Superior temporal gyrus (tissue), 1 donor: ENCODE data around the gene SGPP2.
A peak's percentile ranks its signal among the peaks of the same experiment; 100 is the strongest.

Experiments
- DNase-seq: peaks from one replicate; pipeline ENCODE4 v3.0.0-alpha.2; 2016; ENCODE audit errors: extremely low spot score

The SGPP2 gene

DNA sequence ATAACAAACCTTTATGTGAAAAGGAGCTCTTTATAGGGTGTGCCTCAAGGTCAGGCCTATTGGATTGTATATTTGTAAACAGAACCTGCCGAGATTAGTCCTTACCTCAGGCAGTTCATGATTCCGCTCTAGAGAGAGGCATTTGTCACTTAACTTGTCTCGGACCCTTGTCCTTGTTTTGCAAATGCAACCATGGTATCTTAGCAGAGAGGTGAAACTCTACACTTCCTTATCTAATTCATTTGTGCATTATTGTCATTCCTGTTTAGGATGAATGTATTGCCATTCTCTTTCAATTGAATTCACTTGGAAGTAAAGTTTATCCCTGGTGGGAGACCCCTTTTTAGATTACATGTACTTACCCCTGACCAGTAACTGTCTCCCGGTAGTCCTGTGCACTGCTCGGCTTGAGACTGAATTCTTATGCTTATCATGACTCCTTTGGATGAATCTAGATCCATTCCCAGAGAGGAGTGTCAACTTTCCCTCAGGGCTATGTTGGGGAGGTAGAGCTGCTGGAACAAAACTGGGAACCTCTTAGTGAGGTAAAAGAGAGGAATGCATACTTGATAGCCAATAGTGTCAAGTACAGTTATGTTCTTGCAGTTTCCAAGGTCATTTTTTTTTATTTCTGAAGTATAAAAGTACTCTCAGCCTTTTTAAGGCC lies 46.6 kb downstream of the SGPP2 start:
- DNase-seq, result no peak

DNA sequence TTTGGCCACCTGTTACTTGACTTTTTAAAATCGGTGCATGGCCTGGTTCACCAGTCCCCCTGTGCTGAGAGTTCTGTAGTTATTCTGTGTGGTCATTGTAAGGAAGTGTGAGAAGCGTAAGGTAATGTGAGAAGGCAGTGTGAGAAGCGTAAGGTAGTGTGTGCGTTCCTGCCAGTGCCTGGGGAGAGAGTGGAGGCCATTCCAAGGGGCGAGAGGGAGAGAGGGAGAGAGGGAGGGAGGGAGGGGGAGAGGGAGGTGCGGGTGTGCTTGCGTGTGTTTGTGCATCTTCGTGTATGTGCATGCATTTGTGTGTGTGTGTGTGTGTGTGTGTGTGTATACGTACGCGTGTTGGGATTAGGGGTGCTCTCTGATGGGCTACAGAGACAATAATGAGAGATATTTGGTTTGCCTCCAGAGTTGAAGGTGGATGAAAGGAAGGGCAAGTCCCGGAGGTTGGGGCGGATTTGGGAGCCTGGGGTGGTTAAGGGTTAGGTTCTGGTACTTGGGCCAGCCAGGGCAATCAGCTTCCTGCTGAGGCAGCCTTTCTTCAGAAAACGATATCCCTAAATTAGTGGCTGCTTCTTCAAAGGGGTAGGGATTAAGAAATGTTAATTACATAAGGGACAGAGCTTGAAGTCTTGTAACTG lies 53.7 kb downstream of the SGPP2 start:
- no peak for DNase-seq

DNA sequence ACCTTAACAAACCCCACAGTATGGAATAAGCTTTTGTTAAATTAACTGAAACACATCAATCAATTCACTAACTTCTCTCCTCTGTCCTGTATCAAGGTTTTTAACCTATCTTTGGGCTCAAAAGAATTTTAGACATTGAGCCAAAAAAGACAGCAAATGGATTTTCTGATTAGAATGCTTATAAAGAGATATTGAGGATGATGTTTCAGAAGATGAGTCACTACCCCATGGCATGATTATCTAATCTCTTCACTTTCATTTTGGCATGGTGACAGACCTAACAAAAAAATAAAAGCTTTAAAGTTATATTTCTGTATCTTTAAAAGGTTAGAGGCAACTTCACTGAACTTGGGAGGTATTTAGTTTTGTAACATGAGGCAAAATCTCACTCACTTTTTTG lies 55.5 kb downstream of the SGPP2 start:
- DNase-seq, result no peak

DNA sequence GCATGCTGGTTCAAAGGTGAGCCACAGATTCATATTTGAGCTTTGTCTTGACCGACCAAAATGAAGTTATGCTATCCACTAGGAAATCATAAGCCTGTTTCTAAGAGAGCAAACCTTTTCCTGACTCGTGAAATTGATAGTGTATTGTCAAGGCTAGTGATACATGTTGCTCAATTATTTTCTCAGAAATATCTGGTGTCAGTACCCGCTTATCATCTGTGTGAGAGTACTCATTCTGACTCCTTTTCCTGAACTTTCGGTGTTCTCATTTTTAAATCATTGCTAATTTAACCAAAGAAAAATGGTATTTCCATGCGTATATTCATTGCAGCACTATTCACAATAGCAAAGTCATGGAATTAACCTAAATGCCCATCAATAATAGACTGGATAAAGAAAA lies 56.2 kb downstream of the SGPP2 start:
- no peak for DNase-seq

DNA sequence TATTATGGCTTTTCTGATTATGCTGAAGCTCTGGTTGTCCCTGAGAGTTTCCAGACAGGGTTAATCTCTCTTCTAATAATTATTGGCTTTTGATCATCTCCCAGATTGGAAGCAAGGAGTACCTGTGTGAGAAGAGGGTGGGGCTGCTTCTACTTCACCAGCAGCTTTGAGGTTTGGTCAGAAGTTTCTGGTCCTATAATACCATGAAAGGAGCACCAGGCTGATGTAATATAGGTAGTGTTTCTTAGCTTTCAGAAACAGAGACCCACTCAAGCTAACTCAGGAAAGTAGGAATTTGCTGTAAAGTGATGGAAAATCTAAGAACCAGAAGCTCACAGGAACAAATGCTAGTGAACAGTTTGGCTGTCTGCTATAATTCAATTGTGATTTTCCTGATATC lies 57.6 kb downstream of the SGPP2 start:
- DNase-seq, result no peak

DNA sequence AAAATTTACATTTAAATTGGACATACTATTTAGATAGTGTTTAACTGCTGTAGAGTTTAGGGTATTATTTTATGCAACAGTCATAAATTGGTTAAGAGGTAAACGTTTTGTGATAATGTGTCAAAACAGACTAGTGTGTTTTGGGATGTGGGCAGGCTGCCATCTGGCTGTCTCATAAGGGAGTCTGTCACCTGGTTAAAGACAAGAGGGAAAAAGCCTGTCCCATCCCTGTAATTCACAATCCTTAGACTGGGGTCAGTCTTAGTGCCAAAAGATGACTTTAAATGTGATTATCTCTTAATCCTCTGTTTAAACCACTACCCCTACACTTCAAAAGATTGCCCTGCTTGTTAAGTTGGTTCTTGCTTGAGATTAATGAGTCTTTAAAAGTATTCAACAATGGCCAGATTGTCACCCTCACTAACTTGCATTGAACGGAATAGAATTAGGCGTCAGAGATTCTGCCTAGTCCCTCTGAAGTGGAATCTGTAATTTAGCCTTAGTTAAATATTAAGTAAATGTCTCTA lies 59.2 kb downstream of the SGPP2 start:
- no peak for DNase-seq

DNA sequence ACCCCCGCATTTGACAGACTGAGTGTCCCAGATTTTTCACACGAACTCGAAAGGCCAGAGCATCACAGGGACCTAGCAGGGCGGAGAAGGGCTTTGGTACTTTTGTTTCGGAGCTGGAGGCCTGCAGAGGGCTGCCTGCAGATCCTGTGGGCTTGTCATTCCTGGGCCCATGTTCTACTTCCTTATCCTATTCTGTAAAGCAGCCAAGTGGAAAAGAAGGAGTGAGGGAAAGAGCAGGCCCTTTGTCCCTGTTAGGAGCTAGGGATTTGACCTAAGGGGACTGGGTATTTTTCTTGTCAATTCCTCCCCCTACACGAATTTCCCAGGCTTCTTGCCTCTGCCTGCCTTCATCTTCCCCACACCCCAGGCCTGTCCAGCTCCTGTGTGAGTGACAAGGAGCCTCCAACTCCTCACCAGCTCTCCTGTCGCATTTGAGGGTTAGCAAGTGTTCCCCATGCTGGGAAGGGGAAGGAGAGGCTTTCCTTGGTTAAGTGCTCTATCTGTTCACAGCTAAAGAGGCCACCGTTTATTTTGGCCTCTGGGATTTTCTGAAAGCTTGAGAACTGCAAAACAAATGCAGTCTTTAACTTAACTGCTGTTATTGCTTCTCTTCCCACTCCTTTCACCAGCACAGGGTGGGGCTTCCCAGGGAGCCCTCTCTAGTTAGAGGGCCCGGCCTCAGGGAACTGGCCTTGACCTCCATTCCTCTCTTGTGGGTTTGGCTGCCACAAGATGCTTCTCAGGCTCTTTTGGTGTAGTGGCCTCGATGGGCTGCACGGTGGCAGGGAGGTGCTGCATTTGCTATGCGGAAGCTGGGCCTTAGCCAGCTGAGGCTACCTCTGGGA lies 61.2 kb downstream of the SGPP2 start:
- no peak for DNase-seq

DNA sequence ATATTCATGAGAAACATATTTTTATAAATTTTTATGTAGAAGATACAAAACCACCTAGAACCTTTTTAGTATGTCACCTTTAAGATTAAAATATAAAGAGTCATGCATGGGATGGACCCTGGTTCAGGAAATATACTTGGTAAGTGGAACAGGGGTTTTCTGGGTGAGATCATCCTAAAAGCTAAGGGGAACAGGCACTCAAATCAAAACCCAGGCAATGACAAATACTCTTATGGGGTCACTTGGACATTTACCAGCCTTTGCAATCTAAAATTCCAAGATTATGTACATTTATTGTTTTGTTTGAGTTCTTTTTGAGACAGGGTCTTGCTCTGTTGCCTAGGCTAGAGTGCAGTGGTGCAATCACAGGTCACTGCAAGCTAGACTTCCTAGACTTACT lies 65.8 kb downstream of the SGPP2 start:
- no peak for DNase-seq

DNA sequence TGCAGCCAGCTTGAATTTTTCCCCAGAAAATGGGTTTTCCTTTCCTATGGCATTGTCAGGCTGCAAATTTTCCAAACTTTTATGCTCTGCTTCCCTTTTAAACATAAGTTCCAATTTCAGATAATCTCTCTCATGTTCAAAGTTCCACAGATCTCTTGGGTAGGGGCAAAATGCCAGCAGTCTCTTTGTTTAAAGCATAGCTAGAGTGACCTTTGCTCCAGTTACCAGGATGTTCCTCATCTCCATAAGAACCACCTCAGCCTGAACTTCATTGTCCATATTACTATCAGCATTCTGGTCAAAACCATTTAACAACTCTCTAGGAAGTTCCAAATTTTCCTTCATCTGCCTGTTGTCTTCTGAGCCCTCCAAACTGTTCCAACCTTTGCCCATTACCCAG lies 68.3 kb downstream of the SGPP2 start:
- no peak for DNase-seq

DNA sequence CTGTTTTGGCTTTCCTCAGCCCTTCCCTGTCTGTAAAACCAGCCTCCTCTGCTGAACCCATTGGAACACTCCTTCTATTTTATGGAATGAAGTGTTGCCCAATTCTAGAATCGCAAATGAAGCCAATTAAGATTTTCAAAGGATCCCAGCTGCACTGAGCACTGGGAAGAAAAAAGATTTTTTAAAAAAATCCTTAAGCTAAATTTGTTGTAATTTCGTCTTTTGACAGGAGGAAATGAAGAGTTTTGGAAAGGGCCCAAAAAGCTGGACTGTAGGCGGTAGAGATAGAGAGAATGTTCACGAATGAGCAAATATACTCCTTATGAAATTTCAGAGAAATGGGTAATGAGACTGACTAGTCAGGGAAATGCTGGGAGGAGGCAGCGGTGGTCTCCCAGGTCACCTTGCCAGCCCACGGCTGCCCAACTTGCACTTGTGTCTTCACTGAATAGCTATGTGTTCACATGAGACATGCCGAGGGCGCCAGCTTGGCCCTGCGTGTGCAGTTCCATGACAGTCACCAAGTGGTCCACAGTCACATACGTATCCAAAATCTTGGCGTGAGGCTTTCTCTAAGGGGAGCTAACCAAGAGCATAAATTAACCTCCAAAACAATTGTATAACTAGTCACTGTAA lies 69.9 kb downstream of the SGPP2 start:
- peak; percentile 59 for DNase-seq

DNA sequence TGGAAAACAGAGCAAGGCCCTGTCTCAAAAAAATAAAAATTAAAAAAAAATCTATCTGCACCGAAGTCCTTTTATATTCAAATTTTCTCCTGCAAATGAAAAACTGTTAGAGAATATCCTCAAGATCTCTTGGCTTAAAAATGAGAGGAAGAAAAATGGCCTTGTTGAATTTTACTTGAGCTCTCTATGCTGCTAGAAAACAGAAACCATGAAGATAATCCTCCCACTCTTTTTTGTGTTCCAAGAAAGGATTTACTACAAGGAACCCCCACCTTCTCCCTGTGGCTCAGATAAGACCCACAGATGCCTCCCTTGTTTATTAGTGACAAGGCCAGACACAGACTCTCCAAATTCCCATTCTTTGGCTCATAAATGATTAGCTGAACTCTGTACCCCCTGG lies 71.0 kb downstream of the SGPP2 start:
- no peak for DNase-seq

DNA sequence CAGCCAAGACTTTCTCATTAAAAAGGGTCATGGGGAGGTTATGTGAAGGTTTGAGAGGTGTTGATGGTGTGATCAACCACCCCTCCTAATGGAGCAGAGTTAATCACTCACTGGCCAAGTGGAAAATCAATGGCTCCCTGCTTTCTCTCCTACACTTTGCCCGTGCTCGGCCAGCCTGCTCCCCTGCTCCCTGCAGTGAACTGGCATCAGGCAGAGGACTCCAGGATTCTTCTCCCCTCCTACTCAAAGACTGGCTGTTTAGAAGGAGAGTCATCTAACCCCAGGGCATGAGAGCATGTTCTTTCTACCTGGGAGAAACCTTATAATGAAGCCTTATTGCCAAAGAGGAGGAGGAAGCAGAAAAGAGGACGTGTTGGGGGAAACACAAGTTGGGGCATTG lies 74.9 kb downstream of the SGPP2 start:
- no peak for DNase-seq

DNA sequence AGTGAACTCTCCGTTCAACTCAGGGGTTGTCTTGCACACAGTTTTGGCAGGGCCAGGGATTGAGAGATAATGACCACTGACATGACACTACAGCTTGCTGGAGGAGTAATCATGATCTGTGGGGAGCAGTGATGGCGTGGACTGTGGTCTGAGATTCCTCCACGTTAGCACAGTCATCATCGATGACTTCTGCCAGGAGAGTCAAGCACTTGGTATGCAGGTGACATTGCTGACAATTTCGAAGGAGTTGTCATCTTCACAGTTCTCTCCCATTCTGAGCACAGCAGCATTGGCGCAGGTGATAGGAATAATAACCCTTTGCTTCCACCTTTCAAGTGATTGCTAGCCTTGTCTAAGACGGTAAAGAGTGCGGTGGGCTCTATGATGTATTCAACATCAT lies 79.8 kb downstream of the SGPP2 start:
- DNase-seq, result no peak

DNA sequence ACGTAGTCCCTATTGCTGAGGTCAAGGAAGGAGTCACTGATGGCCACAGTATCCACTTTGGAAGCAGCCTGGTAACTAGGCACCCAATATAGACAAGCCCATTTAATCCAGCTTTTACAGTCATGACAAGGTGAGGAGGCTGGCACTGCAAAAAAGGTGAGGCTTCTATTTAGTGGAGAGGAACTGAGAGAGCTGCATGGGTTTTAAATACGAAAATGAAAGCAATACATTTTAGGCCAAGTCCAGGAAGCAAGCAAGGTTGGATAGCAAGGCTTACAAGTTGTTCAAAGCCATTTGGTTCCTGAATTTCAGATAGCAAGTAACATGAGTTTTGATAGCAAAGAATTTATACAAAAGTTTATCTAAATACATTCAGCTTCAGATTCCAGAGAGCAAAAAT lies 80.4 kb downstream of the SGPP2 start:
- no peak for DNase-seq

DNA sequence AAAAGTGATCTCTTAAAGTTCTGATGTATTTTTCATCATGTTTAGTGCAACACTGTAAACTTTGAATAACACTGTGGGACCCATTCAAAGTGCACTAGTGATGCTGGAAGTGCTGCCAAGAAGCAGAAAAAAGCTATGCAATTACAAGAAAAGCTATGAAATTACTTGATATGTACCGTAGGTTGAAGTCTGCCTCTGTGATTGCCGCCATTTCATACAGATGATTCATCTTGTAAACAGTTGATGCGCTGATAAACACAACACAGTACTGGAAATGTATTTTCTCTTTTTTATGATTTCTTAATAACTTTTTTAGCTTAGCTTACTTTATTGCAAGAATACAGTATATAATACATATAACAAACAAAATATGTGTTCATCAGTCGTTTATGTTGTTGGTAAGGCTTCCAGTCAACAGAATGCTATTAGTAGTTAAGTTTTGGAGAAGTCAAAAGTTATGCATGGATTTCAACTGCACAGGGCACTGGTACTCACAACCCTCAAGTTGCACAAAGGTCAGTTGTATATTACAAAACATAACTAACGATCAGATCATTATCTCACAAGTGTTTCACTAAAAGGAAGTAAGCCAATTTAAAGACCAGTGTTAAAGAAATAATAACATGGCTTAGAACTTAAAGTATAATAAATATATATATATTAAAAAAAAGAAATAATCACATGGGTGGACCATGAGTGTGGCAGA lies 82.0 kb downstream of the SGPP2 start:
- no peak for DNase-seq

DNA sequence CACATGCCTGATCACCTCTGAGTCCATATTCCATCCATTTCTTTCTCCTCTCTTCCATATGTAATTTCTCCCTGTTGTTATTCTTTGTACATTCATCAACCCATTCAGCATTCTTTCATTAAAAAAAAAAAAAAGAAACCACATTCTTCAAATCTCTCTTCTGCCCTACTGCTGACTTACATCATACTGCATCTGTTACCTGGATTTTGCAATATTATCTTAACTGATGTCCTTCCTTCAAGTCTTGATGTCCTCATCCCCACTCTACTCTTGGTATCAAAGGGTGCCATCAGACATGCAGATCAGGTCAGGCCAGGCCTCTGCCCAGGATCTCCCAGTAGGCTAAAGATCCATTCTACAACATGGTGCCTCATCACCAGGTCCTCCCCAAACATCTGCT lies 90.6 kb downstream of the SGPP2 start:
- DNase-seq, result no peak

DNA sequence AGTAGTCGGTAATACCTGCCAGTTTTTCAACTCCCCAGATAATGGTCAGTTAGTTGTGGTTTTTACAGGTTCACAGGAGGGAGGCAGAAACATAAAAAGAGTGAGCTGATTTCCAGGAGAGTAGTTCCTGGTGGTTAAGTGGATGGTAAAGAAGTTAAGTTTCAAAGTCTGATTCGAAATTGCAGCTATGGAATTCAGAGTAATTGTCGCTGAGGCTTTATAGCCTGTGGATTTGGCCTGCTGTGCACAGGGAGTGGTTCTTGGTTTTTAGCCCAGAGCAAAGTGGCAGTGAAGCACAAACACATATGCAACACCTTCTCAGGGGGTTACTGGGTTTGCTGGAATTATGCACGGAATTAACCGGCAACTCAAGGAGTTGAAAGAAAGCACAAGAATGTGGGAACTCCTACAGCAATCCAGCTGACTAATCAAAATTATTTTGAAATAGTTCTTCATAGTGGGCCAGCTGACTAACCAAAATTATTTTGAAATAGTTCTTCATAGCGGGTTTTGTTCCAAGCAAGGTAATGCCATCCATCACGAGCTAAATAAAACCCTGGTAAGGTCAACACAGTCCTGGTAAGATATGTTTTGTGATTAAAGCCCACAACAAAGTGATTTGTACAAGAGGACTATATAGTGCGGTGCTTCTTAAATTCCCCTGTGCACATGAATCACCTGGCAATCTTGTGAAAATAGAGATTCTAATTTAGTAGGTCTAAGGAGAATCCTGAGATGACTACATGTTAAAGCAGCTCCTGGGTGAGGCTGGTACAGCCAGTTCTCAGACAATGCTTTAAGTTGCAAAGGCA lies 94.4 kb downstream of the SGPP2 start:
- no peak for DNase-seq

DNA sequence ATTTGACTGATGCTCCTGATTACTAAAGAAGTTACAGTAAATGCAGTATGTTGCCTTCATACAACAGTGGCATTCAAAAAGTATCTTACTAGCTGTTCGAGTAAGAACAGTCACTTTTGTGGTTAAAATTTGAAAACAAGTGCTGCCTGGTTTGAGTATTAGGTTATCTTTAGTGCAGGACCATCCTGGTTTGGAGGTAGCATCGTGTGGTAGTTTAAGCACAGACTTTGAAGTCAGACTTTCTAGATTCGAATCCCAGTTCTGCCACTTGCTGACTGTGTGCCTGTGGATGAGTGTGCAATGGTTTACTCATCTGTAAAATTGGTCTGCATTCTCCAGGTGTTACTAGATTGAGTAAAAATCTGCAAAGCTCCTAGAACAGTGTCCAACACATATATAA lies 96.8 kb downstream of the SGPP2 start:
- DNase-seq, result no peak

DNA sequence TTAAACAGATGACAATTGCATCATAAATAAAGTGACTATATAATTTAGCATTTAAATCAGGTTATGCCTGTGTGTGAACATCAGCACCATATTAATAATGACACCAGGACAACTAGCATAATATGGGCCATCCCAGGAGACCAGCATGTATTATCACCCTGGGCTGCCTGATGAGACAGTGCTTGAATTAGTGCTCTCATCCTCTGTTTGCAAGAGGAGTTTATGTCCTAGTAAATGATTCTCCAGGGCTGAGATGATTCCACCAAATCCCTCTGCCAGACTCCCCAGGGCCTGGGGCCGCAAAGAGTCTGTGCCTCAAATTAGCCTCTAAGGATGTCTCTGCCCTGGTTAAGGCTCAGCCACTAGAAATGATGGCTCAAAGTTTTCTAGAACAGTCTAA lies 97.7 kb downstream of the SGPP2 start:
- no peak for DNase-seq

DNA sequence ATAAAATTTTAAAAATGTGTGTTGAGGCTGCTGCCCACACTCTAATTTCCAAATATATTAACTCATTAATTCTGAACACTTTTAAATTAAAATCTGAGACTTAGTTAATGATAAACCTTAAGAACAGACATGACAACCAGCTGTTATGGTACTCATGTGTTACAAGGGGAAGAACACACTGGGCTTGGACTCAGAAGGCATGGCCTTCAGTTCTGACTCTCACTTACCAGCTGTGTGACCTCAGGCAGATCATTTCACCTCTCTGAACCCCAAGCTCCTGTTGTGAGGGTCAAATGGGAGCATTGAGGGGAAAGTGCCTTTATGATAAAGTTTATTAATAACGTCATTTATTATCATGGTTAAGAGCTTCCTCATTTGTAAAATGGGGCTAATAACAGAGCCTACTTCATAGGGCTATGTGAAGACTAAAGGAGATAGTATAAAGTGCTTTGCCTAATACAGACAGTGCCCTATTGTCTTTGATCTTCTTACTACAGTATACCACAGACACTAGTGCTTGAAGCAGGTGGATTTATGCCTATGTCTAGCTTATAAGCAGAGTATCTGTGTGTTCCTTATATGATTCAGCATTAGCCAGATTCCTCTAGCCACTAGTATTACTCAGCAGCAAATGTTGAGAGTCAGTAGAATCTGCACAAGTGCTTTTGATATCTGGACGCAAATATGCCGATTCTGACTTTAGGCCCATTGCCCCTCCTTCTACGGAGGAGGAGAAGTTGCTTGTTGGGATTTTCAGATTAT lies 99.6 kb downstream of the SGPP2 start:
- no peak for DNase-seq
